Measurements from ENCODE around the gene CFAP74. TPM values are rescaled to one million over a fixed set of nuclear protein-coding genes. Genes with fewer than 3 reads are reported as not detected.

Gene CFAP74
- total and polyA plus RNA-seq, 2 of the 4 experiments (the other 2 are of a cell fraction) = not detected

DNA sequence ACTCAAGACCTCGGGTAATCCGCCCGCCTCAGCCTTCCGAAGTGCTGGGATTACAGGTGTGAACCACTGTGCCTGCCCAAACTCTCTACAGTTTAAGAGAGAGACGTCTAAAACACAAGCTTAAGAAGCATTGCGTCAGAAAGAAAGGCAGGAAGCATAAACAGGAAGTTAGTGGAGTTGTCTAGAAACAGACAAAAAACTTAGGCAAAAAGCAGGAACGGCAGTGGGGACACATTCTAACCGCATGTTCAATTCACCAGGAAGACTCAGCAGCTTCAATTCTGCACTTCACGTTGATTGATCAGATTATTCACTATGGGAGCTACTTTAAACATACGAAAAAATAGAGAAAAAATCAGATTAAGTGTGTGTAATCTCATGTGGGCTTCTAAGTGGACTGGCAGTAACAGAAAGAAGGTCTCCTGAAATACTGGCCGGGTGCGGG lies 7.4 kb downstream of the CFAP74 start:
- DNase-seq = peak; percentile 20
- ATAC-seq (ENCODE audit: low read depth) = no peak
- Histone ChIP-seq H3K14ac (replicated peaks; ENCODE audit: low read depth, low read length) (no peak overlapping the region), H2AK5ac (ENCODE audit: low read depth, low read length) (no peak overlapping the region), H3K23ac (ENCODE audit: low read depth, low read length) (no peak overlapping the region), H3K36me3 (ENCODE audit: control insufficient read depth, insufficient read depth, low read length) (no peaks in the 10 kb centered on the region), H2BK120ac (ENCODE audit: low read depth, low read length) (no peak overlapping the region), H3K9ac (ENCODE audit: low read depth, low read length) (no peak overlapping the region), H3K79me1 (ENCODE audit: low read depth in 1 of 2, low read length in 2 of 2) (no peaks in the 10 kb centered on the region), H4K8ac (ENCODE audit: low read depth in 2 of 2, low read length in 2 of 2) (0 out of 4 replicates have a peak overlapping the region, but pooled peaks of 1 of the 2 experiments have one; percentile 8), H3K18ac (ENCODE audit: low read depth, low read length) (no peak overlapping the region), H3K9me1 (ENCODE audit: insufficient read depth, low read length) (no peaks in the 10 kb centered on the region), H3K4me1 (ENCODE audit: control insufficient read depth, insufficient read depth, low read length) (no peaks in the 10 kb centered on the region), H3K4me2 (ENCODE audit: low read depth, low read length) (no peak overlapping the region), H3K56ac (ENCODE audit: extremely low read depth, insufficient read depth, low read length) (no peak overlapping the region), H4K20me1 (ENCODE audit: insufficient read depth, low read length) (no peaks in the 10 kb centered on the region), H2BK5ac (ENCODE audit: low read depth, low read length, poor library complexity, severe bottlenecking) (no peak overlapping the region), H3K4me3 (ENCODE audit: insufficient read depth, low read depth, low read length) (no peak overlapping the region), H3K27ac (ENCODE audit: insufficient read depth, low read length) (no peak overlapping the region), H2AK9ac (replicated peaks; ENCODE audit: low read depth, low read length, poor library complexity) (no peak overlapping the region), H4K91ac (ENCODE audit: insufficient read depth, low read depth, low read length) (no peak overlapping the region), H2BK15ac (ENCODE audit: low read depth, low read length) (no peak overlapping the region), H3K9me3 (ENCODE audit: control insufficient read depth, insufficient read depth, low read length) (no peaks in the 10 kb centered on the region), H3K27me3 (ENCODE audit: control insufficient read depth, insufficient read depth, low read length) (peaks cover 19% of the 10 kb centered on the region), H4K5ac (ENCODE audit: low read depth, low read length) (no peak overlapping the region), H2AFZ (replicated peaks; ENCODE audit: low read length, poor library complexity) (no peak overlapping the region), H3K4ac (ENCODE audit: low read depth, low read length) (no peak overlapping the region), H2BK20ac (ENCODE audit: low read depth, low read length) (no peak overlapping the region)
- POLR2A ChIA-PET (ENCODE audit: unreplicated experiment) = no interaction called here
- BruUV-seq (replicated peaks) = no TSS peak
- in situ Hi-C loops (cut with MboI; ENCODE audit: low sequenced_read_pairs) (no loop called here), intact Hi-C loops (cut with micrococcal nuclease) (no loop called here), dilution Hi-C loops (cut with HindIII; ENCODE audit: low sequenced_read_pairs, unreplicated experiment) (no loop called here)
- CTCF ChIA-PET = no interaction called here
- TF ChIP-seq CHD1 (IDR thresholded peaks at IDR 0.05; ENCODE audit: low read depth, low read length) (no peak), SMC3 (IDR thresholded peaks at IDR 0.05; ENCODE audit: low read depth, low read length) (no peak), CEBPB (IDR thresholded peaks at IDR 0.05; ENCODE audit: low read depth, low read length) (peak; percentile 49; the same call in 1 of the 2 replicates)
- 33% methylated on average over 3 of the region's 12 CpGs; no CpG with 5 or more reads in 1 of the 2 experiments for WGBS, 2 experiments (ENCODE audit: extremely low coverage in 2 of 2, insufficient read length in 1 of 2)
